Pulmonary artery endothelial cell (primary cell): ENCODE results near the gene DIRAS3. TPM values are rescaled to one million over a fixed set of nuclear protein-coding genes. Genes with fewer than 3 reads are reported as not detected.
"Not testable (repeated sequence)": the region's sequence is repeated elsewhere in the genome, so short reads cannot be mapped to it uniquely, and the experiment has no call there.

Experiments
- DNase-seq: peaks from one replicate; pipeline ENCODE4 v3.0.0-alpha.2; 2011; ENCODE audit warnings: low read depth, low spot score
- total RNA-seq: library from RNA; depleted of rRNA; stranded (reverse); fragments of >200 nt; gene quantifications from 2 replicates; pipeline ENCODE4 v1.2.3, GENCODE V29; 2014

Gene DIRAS3
- total RNA-seq, 1 donor from 2014 or later: 0.59 TPM

- DNase-seq: no peak
These were observed 25.6 kb downstream of the DIRAS3 start for GRCh38 chr1:68024635-68025338.

DNA sequence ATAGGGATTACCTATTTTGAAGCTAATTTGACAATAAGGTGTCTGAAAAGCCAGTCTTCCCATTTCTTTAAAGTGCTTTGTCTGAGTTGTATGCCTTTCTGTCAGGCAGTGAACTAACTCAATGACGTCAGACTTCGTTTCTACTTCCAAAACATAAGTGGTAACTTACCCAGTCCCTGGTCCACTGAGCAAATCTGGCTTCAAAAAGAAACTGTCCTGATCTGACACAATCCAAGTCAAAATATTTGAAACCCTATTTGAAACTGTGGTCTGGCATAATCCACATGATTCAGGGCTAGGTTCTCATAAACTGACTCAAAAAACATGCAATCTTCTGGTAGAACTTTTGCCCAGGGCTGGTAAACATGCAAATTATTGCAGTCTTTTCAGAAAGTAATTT is 34.0 kb downstream of the DIRAS3 start:
- no peak for DNase-seq

GRCh38 chr1:68015971-68016370 is 34.5 kb downstream of the DIRAS3 start:
- no peak for DNase-seq

DNA sequence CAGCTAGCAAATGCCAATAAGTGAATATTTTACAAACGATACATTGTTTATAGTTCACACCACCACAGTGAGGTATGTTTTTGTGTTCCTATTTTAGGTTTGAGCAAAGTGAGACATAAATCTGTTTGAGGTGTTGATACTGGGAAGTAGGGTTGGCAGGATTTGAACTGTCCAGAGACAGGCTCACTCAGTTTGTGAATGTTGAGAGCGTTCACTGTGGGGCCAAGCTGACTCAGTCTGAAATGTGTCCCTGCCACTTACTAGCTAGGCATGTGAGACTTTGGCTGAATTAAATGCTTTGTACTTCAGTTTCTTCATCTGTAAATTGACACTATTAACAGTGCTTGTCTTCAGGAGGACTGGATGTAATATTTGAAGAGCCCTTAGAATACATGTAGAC is 35.1 kb downstream of the DIRAS3 start:
- DNase-seq: no peak

- DNase-seq: no peak
These were observed 37.1 kb downstream of the DIRAS3 start for GRCh38 chr1:68013351-68013750.

DNA sequence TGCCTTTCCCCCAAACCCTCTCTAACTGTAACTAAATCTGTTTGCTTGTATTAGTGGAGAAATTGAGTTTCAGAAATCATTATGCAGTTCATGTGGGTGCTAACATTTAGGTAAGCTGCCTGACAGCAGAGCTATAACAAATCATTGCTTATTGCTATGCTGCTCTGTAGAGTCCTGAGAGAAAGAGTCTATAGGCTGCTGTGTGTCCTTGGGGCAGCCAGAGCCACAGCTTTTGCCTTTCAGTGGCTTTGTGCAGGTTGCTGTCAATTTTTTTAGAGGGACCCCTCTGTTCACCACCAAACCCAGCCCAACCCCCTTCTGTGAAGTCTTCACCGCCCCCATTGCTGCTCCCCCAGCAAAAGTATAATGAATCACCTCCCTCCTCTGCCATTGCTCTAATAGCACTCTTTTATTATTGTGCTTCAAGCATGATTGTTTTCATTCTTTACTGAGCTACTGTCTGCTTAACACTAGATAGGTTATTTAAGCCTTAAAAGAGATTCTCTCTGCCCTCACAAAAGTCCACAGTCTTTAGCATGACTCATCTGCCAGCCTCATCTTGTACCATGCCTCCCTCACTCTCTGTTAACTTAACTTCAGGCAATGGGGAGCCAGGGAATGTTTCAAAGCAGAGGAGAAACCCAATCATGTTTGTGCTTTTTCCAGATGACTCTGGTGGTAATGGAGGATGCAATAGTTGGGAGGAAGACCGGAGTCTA is 38.6 kb downstream of the DIRAS3 start:
- DNase-seq: no peak

GRCh38 chr1:68010543-68010942 is 39.9 kb downstream of the DIRAS3 start:
- DNase-seq: no peak

GRCh38 chr1:68010090-68010489 is 40.3 kb downstream of the DIRAS3 start:
- no peak for DNase-seq

DNA sequence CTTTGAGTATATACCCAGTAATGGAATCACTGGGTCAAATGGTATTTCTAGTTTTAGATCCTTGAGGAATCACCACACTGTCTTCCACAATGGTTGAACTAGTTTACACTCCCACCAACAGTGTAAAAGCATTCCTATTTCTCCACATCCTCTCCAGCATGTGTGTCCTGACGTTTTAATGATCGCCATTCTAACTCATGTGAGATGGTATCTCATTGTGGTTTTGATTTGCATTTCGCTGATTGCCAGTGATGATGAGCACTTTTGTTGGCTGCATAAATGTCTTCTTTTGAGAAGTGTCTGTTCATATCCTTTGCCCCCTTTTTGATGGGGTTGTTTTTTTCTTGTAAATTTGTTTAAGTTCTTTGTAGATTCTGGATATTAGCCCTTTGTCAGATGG is 46.8 kb downstream of the DIRAS3 start:
- DNase-seq: not testable (repeated sequence)

- DNase-seq: no peak
These were observed 50.2 kb downstream of the DIRAS3 start for GRCh38 chr1:68000191-68000590.

GRCh38 chr1:67997746-67998145 is 52.7 kb downstream of the DIRAS3 start:
- no peak for DNase-seq

Other genes starting within 250 kb of the DIRAS3 start
- gene GNG12, start 217.2 kb downstream of the DIRAS3 start, total RNA-seq: 237 and 238 TPM in 2 replicates
- gene WLS, start 181.9 kb upstream of the DIRAS3 start, total RNA-seq: 124 and 128 TPM in 2 replicates